Measurements from ENCODE around the gene DLK2. TPM values are rescaled to one million over a fixed set of nuclear protein-coding genes. Genes with fewer than 3 reads are reported as not detected.
"Not testable (repeated sequence)": the region's sequence is repeated elsewhere in the genome, so short reads cannot be mapped to it uniquely, and the experiment has no call there.

The DLK2 gene
- total and polyA plus RNA-seq, 2 experiments from 2014 or later, result 0.21 to 0.47 TPM

DNA sequence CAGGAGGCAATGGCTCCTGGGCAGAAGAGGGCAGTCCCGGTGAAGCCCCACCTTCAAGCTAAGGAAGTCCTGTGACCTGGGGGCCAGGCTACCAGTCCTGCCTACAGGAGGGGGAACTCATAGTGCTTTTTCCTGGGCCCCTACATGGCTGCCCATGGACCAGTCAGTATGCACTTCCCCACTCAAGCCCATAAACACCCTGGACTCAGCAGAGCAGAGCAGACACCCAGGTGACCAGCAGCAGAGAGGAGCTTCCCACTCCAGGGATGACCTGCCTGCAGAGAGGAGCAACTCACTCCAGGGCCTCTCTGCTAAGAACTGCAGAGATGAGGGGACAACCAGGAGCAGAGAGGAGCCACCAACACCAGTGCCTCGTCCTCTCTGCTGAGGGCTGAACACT lies 42.3 kb downstream of the DLK2 start (continued):
- TF ChIP-seq, protein P1, sequence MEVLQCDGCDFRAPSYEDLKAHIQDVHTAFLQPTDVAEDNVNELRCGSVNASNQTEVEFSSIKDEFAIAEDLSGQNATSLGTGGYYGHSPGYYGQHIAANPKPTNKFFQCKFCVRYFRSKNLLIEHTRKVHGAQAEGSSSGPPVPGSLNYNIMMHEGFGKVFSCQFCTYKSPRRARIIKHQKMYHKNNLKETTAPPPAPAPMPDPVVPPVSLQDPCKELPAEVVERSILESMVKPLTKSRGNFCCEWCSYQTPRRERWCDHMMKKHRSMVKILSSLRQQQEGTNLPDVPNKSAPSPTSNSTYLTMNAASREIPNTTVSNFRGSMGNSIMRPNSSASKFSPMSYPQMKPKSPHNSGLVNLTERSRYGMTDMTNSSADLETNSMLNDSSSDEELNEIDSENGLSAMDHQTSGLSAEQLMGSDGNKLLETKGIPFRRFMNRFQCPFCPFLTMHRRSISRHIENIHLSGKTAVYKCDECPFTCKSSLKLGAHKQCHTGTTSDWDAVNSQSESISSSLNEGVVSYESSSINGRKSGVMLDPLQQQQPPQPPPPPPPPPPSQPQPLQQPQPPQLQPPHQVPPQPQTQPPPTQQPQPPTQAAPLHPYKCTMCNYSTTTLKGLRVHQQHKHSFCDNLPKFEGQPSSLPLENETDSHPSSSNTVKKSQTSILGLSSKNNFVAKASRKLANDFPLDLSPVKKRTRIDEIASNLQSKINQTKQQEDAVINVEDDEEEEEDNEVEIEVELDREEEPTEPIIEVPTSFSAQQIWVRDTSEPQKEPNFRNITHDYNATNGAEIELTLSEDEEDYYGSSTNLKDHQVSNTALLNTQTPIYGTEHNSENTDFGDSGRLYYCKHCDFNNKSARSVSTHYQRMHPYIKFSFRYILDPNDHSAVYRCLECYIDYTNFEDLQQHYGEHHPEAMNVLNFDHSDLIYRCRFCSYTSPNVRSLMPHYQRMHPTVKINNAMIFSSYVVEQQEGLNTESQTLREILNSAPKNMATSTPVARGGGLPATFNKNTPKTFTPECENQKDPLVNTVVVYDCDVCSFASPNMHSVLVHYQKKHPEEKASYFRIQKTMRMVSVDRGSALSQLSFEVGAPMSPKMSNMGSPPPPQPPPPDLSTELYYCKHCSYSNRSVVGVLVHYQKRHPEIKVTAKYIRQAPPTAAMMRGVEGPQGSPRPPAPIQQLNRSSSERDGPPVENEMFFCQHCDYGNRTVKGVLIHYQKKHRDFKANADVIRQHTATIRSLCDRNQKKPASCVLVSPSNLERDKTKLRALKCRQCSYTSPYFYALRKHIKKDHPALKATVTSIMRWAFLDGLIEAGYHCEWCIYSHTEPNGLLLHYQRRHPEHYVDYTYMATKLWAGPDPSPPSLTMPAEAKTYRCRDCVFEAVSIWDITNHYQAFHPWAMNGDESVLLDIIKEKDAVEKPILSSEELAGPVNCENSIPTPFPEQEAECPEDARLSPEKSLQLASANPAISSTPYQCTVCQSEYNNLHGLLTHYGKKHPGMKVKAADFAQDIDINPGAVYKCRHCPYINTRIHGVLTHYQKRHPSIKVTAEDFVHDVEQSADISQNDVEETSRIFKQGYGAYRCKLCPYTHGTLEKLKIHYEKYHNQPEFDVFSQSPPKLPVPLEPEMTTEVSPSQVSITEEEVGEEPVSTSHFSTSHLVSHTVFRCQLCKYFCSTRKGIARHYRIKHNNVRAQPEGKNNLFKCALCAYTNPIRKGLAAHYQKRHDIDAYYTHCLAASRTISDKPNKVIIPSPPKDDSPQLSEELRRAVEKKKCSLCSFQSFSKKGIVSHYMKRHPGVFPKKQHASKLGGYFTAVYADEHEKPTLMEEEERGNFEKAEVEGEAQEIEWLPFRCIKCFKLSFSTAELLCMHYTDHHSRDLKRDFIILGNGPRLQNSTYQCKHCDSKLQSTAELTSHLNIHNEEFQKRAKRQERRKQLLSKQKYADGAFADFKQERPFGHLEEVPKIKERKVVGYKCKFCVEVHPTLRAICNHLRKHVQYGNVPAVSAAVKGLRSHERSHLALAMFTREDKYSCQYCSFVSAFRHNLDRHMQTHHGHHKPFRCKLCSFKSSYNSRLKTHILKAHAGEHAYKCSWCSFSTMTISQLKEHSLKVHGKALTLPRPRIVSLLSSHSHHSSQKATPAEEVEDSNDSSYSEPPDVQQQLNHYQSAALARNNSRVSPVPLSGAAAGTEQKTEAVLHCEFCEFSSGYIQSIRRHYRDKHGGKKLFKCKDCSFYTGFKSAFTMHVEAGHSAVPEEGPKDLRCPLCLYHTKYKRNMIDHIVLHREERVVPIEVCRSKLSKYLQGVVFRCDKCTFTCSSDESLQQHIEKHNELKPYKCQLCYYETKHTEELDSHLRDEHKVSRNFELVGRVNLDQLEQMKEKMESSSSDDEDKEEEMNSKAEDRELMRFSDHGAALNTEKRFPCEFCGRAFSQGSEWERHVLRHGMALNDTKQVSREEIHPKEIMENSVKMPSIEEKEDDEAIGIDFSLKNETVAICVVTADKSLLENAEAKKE (CRISPR knock-in tag; IDR thresholded peaks at IDR 0.05), result no peak
- TF ChIP-seq ZNF331 (CRISPR knock-in tag; IDR thresholded peaks at IDR 0.05; ENCODE audit: low read depth) (no peak), JUNB (IDR thresholded peaks at IDR 0.05; ENCODE audit: unreplicated experiment) (no peak)

DNA sequence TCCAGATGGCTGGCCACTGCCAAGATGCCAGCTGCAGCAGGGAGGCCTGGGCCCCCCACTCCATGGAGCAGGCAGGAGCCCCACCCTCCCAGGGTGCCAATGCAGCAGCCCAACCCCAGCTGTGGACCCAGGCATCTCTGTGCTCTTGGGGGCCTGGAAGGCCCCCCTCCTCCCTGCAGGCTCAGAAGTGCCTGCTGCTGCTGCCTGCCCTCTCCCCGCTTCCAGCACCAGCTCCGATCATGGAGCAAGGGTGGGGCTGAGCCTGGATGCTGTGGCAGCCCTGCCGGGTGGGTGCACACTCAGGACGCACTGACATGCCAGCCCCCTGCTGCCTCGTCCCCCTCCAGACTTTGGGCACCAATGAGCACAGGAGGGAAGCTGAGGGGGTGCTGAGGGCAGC lies 42.8 kb downstream of the DLK2 start:
- DNase-seq (ENCODE audit: low spot score) (no peak), ATAC-seq (no peak)
- H2AFZ ChIP-seq, result no peak overlapping the region
- H3K36me3 Mint-ChIP-seq (ENCODE audit: low read depth), result 0 out of 3 replicates have a peak, but pooled peaks cover 3% of the 10 kb centered on the region
- H4K20me1 ChIP-seq (replicated peaks; ENCODE audit: insufficient read depth), result no peaks in the 10 kb centered on the region
- no peaks in the 10 kb centered on the region for H3F3A ChIP-seq (replicated peaks; ENCODE audit: low read depth)
- H3K4me2 ChIP-seq, result no peak overlapping the region
- no peak overlapping the region for H3K27ac ChIP-seq (ENCODE audit: low read depth)
- no peak overlapping the region for H3K4me3 Mint-ChIP-seq
- H3K27me3 ChIP-seq (ENCODE audit: insufficient read depth), result no peaks in the 10 kb centered on the region
- H3K9me2 ChIP-seq (ENCODE audit: insufficient read depth), result no peaks in the 10 kb centered on the region
- H3K27me3 Mint-ChIP-seq (ENCODE audit: insufficient read depth, low read depth, poor library complexity), result peaks cover 9% of the 10 kb centered on the region
- no peak overlapping the region for H3K4me3 ChIP-seq
- TF ChIP-seq ZNF331 (CRISPR knock-in tag; IDR thresholded peaks at IDR 0.05; ENCODE audit: low read depth), result no peak
- TF ChIP-seq, protein P2, sequence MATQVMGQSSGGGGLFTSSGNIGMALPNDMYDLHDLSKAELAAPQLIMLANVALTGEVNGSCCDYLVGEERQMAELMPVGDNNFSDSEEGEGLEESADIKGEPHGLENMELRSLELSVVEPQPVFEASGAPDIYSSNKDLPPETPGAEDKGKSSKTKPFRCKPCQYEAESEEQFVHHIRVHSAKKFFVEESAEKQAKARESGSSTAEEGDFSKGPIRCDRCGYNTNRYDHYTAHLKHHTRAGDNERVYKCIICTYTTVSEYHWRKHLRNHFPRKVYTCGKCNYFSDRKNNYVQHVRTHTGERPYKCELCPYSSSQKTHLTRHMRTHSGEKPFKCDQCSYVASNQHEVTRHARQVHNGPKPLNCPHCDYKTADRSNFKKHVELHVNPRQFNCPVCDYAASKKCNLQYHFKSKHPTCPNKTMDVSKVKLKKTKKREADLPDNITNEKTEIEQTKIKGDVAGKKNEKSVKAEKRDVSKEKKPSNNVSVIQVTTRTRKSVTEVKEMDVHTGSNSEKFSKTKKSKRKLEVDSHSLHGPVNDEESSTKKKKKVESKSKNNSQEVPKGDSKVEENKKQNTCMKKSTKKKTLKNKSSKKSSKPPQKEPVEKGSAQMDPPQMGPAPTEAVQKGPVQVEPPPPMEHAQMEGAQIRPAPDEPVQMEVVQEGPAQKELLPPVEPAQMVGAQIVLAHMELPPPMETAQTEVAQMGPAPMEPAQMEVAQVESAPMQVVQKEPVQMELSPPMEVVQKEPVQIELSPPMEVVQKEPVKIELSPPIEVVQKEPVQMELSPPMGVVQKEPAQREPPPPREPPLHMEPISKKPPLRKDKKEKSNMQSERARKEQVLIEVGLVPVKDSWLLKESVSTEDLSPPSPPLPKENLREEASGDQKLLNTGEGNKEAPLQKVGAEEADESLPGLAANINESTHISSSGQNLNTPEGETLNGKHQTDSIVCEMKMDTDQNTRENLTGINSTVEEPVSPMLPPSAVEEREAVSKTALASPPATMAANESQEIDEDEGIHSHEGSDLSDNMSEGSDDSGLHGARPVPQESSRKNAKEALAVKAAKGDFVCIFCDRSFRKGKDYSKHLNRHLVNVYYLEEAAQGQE (IDR thresholded peaks at IDR 0.05; ENCODE audit: unreplicated experiment), result no peak
- no peaks in the 10 kb centered on the region for H3K4me1 ChIP-seq (ENCODE audit: insufficient read depth)
- no peaks in the 10 kb centered on the region for H3K4me1 Mint-ChIP-seq
- peaks cover 6% of the 10 kb centered on the region; the same call in 1 of the 3 replicates for H3K9me3 Mint-ChIP-seq
- no peaks in the 10 kb centered on the region for H3K79me2 ChIP-seq (replicated peaks; ENCODE audit: insufficient read depth)
- H3K27ac Mint-ChIP-seq, result no peak overlapping the region
- no peaks in the 10 kb centered on the region for H3K36me3 ChIP-seq (ENCODE audit: insufficient read depth)

DNA sequence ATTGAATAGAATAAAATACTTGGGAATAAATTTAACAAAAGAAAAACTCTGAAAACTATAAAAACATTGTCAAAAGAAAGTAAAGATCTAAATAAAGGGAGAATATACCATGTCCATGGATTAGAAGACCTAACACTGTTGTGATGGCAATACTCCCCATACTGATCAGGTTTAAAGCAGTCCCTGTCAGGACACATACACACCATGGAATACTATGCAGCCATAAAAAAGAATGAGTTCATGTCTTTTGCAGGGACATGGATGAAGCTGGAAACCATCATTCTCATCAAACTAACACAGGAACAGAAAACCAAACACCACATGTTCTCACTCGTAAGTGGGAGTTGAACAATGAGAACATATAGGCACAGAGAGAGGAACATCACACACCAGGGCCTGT lies 44.6 kb downstream of the DLK2 start:
- DNase-seq (ENCODE audit: low spot score); H3K27ac Mint-ChIP-seq; H3K36me3 ChIP-seq (ENCODE audit: insufficient read depth); H3K4me3 ChIP-seq; H3K36me3 Mint-ChIP-seq (ENCODE audit: low read depth); H3K27me3 ChIP-seq (ENCODE audit: insufficient read depth); H3K4me1 ChIP-seq (ENCODE audit: insufficient read depth); ATAC-seq; H3K9me3 Mint-ChIP-seq; H3F3A ChIP-seq (replicated peaks; ENCODE audit: low read depth); H3K4me3 Mint-ChIP-seq; H3K27me3 Mint-ChIP-seq (ENCODE audit: insufficient read depth, low read depth, poor library complexity); H4K20me1 ChIP-seq (replicated peaks; ENCODE audit: insufficient read depth); H3K4me2 ChIP-seq; H3K4me1 Mint-ChIP-seq; H2AFZ ChIP-seq; H3K27ac ChIP-seq (ENCODE audit: low read depth); H3K79me2 ChIP-seq (replicated peaks; ENCODE audit: insufficient read depth); H3K9me2 ChIP-seq (ENCODE audit: insufficient read depth): not testable (repeated sequence)

Data from GM23338 (cell line).